ENCODE data around the gene ZP1. TPM values are rescaled to one million over a fixed set of nuclear protein-coding genes. Genes with fewer than 3 reads are reported as not detected.
A peak's percentile ranks its signal among the peaks of the same experiment; 100 is the strongest.

Gene ZP1
- total and polyA plus RNA-seq, 8 donors, result 0.11 TPM; not detected in 7

DNA sequence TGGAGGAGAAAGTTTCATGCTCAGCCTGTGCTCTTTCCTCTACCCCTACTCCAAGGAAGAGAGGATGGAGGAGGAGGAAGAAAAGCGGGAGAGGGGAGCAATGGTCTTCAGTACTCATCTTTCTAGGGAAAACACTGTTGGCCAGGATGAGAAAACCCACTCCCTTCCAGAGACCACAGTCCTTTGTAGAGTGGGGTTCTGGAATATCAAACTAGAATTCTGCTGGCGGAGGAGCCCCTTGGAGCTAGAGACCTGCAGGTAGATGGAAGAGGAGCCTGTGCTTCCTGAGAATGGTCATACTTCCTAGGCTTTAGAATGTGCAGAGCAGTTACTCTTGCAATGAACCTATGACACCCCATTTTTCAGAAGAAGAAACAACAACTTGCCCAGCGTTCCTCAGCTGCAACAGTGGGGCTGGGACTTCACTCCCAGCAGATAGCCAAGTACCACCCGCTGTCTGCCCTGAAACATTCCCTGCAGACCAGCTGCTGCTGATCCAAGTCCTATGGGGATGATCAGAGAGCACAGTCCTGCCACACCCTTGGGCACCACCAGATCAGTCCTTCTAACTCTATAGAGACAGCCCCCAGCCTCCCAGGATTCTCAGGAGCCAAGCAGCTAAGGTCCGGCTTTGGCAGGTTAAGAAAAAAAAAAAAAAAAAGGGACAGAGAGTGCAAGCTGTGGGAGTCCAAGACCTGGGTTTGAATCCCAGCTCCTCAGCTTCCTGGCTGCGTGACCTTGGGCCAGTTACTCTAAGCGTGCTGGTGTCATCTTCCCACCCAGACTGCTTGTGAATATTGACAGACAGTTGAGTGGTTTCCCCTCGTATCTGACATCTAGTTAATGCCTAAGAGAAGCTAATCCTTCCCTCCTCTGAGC, 12.3 kb upstream of the ZP1 start:
- no peak overlapping the region for H3K4me3 ChIP-seq
- H3K9me3 ChIP-seq, result no peaks in the 10 kb centered on the region
- DNase-seq (no peak), ATAC-seq (no peak)
- H3K4me1 ChIP-seq, result no peaks in the 10 kb centered on the region
- no peak overlapping the region for H3K27ac ChIP-seq
- H3K36me3 ChIP-seq, result peaks cover 0 to 35% of the 10 kb centered on the region in 2 donors
- TF ChIP-seq, protein P1, sequence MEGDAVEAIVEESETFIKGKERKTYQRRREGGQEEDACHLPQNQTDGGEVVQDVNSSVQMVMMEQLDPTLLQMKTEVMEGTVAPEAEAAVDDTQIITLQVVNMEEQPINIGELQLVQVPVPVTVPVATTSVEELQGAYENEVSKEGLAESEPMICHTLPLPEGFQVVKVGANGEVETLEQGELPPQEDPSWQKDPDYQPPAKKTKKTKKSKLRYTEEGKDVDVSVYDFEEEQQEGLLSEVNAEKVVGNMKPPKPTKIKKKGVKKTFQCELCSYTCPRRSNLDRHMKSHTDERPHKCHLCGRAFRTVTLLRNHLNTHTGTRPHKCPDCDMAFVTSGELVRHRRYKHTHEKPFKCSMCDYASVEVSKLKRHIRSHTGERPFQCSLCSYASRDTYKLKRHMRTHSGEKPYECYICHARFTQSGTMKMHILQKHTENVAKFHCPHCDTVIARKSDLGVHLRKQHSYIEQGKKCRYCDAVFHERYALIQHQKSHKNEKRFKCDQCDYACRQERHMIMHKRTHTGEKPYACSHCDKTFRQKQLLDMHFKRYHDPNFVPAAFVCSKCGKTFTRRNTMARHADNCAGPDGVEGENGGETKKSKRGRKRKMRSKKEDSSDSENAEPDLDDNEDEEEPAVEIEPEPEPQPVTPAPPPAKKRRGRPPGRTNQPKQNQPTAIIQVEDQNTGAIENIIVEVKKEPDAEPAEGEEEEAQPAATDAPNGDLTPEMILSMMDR (IDR thresholded peaks at IDR 0.05), result no peak
- H3K27me3 ChIP-seq, result peaks cover 0 to 11% of the 10 kb centered on the region in 2 donors
- intact Hi-C loops (cut with DNase I), result no loop called here

DNA sequence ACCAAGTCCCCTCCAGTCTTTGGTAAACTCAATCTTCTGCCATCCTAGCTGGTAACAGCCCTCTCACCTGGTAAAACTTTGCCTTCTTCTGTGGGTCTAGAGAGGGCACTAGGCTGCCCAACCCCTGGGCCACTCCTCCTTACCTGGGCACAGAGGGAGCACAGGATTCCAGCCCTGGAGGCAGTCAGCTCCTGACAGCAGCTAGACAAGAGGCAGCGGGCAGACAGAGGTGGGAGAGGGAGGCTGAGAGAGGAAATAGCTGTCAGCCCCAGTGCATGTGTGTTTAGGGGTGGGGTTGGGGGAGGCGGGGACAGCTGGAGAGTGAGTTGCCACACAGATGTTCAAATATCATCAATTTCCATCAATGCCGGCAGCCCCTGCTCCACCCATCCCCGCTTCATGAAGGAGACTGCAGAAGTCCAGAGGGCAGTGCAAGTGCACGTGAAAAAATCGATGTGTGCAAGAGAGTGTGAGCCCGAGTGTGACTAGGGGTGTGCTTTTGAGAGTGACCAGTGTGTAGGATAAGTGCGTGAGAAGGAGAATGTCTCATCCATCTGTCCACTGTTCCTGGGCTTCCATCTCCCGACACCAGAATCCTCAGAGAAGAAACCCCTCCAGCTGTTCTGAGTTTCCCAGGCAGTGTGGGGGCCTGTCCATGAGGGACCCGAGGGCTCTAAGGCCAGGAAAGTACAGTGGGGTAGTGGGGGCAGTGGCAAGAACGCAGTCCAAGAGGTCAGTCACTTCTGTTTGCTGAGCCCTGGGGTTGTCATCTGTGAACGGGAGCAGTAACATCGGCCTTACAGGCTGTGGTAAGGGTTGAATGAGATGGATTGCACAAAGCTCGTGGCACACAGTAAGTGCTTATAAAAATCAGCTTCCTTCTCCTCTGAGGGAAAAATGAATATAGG, 11.4 kb upstream of the ZP1 start, which contains the start of gene PTGDR2:
Gene PTGDR2 (minus strand): TSS at position 225 of the 908 bp plus-strand sequence. CDS start 2,228 bp downstream, outside the sequence.
- H3K4me3 ChIP-seq, result no peak within 1 kb of the TSS
- H3K4me1 ChIP-seq, result no peaks in the 10 kb centered on the region
- H3K9me3 ChIP-seq, result no peaks in the 10 kb centered on the region
- H3K27me3 ChIP-seq, result peaks cover 0 to 11% of the 10 kb centered on the region in 2 donors
- H3K27ac ChIP-seq, result no peak within 1 kb of the TSS
- intact Hi-C loops (cut with DNase I), result no loop called here
- ATAC-seq, result no peak
- H3K36me3 ChIP-seq, result peaks cover 0 to 26% of the 10 kb centered on the region in 2 donors
- TF ChIP-seq, protein P1 (IDR thresholded peaks at IDR 0.05), result no peak
- DNase-seq, result no peak

DNA sequence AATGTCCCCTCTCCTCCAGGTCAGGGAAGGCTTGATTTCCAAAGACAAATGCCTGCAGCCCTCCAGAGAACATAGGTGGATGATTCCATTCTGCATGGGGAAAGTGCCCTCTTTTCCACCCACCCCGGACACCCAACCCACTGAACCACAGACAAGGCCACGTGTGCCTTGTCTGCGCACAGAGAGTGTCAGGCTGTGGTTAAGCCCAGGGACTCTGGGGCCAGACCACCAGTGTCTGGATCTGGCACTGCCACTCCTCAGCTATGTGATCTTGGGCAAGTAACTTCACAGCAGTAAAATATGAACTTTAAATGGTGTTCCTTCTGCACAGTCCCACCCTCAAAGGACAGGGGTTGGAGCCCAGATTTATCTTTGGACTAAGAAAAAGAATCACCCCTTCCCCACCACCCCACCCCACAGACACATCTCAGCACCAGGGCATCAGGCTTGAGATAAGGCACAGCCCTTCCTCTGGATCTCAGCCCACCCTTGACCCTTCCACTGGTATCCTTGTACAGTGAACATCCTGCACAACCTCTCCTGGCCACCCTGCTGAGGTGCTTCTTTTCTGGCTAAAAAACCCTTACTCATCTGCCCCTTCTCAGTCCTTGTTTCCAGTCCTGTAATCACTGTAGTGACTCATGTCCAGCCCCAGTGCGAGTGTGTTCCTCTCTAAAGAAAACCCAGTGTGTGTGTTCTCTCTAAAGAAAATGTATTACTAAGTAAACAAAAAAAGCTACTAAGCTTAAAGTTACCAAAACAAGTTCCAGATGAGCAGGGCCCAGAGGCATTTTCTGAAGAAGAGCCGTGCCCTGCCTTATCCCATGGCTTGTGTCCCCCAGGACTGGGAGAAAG, 9.7 kb upstream of the ZP1 start:
- intact Hi-C loops (cut with DNase I), result no loop called here
- peaks cover 0 to 11% of the 10 kb centered on the region in 2 donors for H3K27me3 ChIP-seq
- H3K4me3 ChIP-seq, result no peak overlapping the region
- no peaks in the 10 kb centered on the region for H3K9me3 ChIP-seq
- TF ChIP-seq, protein P1 (IDR thresholded peaks at IDR 0.05), result no peak
- DNase-seq, result peak in 1 of 4 donors; percentile 0
- peaks cover 0 to 10% of the 10 kb centered on the region in 2 donors for H3K36me3 ChIP-seq
- no peaks in the 10 kb centered on the region for H3K4me1 ChIP-seq
- no peak overlapping the region for H3K27ac ChIP-seq
- ATAC-seq, result no peak

DNA sequence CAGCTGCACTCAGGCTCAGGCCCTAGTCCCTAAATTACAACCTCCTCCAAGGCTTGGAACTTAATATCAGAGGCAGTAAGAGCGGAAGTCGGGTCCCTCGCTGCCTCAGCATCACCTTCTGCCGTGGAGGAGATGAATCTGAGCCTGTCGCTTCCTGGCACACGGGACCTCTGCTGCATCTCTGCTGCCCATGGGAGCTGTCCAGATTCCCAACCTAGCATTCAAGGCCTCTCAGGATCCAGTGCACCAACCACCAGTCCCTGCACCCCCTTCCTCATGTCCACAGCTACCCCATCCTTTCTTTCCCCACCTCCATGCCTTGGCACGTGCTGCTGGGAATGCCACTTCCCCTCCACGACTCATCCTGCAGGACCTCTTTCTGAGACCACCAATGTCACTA, 9.1 kb upstream of the ZP1 start:
- ATAC-seq (no peak), DNase-seq (peak in 1 of 4 donors; percentile 19)
- Histone ChIP-seq H3K4me3 (no peak overlapping the region), H3K9me3 (no peaks in the 10 kb centered on the region), H3K27ac (no peak overlapping the region), H3K4me1 (no peaks in the 10 kb centered on the region), H3K27me3 (peaks cover 0 to 11% of the 10 kb centered on the region in 2 donors), H3K36me3 (peaks cover 0 to 3% of the 10 kb centered on the region in 2 donors)
- TF ChIP-seq, protein P1 (IDR thresholded peaks at IDR 0.05), result no peak
- intact Hi-C loops (cut with DNase I), result no loop called here

Measured in left lung (tissue), 10 donors.